COR-L47 (cell line): Measurements from ENCODE around the gene LAMA1.

ENCODE experiments used
- DNase-seq: peaks from one replicate; lab custom pipeline; 2025; lab: John Stamatoyannopoulos, UW

The LAMA1 gene

DNA sequence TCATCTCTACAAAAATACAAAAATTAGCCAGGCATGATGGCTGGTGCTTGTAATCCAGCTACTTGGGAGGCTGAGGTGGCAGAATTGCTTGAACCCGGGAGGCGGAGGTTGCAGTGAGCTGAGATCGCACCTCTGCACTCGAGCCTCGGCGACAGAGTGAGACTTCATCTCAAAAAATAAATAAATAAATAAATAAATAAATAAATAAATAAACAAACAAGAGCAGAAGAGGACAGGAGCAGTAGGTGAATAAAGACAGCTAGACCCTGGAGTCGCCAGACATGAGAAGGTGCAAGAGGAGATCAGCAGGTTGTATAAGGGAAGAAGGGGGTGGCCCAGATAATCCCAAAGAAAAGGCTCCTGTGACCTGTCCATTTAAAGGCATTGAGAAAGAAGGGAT is 12.3 kb downstream of the LAMA1 start:
- DNase-seq: no peak

DNA sequence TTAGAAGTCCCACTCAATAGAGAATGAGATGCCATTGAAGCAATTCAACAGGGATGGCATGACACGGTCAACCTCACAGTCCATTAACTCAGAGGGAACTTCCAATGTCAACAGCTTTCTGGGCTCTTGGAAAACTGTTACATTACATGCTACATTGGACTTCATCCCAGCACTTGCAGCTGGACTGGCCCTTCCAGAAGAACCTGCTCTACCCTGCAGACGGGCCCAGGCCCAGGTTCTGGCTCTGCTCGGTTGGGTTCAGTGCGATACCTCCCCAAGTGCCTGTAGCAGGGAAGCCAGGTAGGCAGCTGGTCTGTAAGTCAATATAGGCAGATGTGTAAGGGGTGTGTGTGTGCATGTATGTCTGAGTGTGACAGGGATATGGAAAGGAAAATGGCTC is 12.9 kb downstream of the LAMA1 start:
- no peak for DNase-seq

DNA sequence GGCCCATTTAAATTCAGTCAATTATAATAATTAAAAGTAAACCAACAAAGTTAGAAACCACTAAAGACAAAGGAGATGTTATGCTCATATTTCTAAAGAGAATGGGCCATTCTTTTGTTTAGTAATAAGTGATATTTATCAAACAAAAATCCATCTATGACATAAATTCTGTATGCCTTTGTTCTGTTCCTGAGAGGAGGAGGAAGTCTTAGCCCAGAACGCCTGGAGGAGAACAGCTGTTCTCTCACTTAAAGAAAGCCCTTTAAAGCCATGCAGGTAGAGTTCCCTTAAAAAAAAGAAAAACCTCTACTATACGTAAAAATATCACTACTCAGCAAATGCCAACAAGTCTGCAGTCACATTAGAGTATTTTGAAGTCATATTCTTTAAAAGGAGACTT is 15.5 kb downstream of the LAMA1 start:
- no peak for DNase-seq

DNA sequence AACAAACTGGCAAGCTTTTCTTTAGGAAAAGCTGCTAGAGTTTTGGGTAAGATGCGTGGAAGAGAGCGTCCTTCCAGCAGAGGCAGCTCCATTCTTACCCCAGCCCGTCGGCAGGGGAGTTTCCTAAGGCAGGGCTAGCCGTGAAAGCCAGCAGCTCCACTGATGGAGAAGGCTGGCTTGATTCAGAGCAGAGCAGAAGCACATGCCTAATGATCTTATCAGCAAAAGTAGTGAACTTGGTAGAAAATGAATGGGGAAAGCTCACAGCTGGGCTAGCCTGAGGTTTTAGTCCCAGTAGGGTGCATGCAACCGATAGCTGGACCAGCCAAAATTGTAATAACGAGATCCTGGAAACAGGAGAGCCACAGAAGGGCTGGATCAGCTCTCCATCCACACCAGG is 20.8 kb downstream of the LAMA1 start:
- DNase-seq: no peak

DNA sequence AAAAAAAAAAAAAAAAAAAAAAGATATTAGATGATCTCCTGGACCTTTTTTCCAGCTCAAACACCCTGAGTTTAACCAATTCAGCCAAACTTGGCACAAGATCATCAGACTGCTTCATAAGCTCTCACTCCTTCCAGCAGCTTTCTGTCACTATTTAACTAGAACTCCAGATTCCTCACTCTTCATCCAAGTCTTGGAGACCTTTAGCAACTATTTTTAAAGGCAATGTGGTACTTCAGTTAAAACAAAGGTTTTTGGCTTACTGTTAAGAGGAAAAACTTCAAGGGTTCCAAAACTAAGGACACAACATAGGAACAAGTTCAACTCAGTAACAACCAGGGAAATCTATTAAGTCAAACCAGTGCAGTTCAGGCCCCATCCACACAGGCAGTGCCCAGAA is 23.2 kb downstream of the LAMA1 start:
- no peak for DNase-seq

DNA sequence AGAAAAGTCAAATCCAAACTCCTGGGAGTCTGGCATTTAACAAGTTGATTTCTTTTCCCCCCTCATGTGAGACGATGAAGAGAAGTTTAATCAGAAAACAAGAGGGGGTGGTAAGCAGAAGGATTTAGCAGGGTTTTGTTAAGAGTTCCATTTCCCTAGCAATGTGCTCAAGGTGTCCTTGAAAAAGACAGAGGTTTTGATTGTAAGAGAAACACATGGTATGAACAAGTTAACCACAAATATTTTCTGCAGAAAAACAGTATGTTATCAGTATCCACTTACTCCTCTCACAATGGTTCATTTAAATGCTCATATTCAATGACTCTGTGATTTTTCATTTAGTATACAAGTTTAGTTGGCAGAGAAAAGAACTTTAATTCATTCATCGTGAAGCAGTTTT is 26.8 kb downstream of the LAMA1 start:
- DNase-seq: no peak

DNA sequence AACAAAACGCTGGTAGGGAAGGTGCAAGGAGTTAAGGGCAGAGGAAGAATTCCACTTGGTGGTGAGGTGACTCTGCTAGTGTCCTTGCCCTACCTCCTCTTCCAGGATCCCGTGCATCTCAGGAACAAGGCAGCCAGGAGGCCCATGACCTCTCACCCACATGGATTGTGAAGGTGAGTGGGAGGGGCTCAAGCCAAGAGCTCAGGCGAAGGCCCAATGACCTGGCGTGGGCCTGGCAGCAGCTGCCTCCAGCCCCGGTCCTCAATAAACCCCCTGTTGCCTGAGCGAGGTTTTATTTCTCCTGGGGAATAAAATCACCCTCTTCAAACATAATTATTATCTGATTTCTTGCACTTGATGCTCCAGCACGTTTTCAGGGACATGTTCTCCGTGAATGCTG is 28.2 kb downstream of the LAMA1 start:
- no peak for DNase-seq

DNA sequence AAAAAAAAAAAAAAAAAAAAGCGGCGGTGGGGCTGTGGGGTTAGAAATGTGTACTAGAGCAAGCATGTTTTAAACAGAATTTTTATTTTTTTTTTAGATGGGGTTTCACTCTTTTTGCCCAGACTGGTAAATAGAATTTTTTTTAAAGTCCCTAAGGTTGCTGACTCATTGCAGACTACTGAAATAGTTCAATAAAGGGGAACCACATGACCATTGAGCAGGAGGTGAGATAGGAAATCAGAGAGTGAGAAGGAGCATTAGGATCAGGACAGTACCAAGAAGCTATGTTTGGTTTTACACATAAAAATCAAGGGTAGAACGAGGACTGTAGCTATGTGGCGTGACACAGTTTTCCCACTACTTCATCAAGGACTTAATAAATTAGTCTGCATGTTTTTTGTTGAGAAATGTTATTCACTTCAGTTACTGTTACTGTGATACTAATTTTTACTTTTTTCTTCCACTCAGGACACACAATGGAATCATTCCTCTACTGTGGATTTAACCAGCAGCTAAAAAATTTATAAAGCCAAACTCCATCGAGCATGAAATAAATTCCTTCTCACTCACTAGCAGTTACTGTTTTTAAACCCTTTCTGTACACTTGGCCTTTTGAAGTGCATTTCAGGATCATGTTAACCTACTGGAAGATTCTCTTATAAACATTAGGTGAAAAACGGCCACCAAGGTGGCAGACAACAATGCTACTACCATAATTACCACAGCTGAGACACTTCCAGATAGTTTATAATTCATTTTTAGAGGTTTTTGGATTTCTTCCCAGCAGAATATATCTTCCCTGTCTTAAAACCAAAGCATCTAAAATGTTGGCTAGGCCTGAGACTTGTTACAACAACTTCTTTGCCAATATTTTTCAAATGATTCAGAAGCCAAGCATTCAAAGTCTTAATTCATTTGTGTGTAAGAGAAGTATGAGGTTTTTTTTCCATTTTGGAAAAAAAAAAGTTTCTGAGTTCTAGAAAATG is 33.2 kb downstream of the LAMA1 start:
- no peak for DNase-seq

DNA sequence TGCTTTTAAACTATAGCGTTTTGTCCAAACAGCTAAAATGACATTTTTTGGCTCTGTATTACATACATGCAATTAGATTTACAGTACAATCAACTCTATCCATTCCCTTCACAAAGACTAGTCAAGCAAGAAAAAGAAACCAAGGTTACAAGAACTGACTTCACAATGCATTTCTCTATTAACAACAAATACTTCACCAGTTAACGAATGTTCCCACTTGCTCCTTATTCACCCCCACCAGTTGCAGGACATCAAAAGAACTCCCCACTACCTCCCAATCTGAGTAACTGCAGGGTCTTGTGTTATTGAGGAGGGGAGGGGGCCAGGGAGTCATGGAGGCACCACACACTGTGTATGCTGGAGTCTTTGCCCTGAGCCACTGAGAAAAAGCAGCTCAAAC is 34.9 kb downstream of the LAMA1 start:
- no peak for DNase-seq

DNA sequence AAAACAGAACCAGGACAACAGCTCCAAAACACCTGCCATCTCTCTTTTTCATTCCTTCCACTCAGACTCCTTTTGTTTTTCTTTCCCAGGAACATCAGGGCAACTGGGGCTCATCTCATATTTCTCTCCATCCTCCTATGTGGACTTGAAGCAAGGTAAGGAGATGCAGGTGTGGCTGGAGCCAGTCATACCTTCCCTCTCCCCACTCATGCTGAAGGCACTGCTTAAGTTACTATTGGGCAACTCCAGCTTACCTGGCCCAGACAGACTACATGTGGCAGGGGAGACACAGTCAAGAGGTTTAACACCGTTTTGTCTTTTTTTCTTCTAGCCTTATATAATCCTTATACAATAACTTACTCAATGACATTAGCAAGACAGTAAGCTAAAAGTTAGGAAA is 38.4 kb downstream of the LAMA1 start:
- no peak for DNase-seq

DNA sequence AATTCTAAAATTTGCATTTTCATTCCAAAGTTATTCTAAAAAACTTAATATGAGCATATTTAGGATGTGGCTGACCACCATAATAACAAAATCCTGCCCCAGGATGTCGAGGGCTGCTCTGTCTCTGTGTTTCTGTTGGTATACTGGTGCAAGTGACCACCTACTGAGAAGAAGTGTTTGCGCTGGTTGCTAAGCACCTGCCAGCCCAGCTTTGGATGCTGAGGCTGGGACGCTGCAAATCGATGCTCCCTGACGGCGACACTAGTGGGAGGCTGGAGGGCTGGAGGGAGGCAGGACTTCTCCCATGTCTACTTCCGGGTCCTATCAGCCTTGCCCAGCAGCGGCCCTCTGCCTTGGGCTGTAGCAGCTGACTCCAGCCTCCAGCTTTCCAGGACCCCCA is 45.0 kb downstream of the LAMA1 start:
- DNase-seq: peak; percentile 30

DNA sequence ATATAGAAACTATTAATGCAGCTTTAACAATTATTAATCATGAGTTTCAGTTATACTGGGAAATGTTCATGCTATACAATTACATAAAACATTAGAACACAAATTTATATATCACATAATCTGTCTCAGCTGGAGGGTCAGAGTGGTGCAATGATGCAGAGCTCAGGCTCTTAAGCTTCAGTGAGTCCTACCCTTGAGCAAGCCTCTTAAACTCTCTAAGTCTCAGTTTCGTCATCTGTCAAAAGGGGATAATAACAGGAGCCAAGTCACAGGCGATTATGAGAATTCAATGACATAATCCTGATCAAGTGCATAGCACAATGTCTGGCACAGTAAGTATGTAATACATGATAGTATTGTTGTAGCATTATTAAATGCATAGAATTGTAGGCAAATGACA is 46.0 kb downstream of the LAMA1 start:
- DNase-seq: no peak

DNA sequence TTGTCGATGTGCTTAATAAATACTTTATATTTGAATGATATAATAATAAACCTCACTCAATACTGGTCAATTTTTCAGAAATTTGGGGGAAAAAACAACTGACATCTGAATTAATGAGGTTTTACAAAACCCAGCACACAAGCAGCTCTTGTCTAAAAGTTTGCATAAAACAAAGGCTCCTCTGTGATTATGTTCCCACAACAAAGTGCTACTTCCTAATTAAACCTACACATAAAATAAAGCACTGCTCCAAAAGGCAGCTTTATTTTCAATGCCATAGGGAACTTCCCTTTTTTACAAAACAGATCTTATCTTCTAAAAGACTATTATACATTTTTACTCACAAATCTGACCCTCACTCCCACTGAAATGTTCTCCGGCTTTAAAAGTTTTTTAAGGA is 47.1 kb downstream of the LAMA1 start:
- DNase-seq: no peak

DNA sequence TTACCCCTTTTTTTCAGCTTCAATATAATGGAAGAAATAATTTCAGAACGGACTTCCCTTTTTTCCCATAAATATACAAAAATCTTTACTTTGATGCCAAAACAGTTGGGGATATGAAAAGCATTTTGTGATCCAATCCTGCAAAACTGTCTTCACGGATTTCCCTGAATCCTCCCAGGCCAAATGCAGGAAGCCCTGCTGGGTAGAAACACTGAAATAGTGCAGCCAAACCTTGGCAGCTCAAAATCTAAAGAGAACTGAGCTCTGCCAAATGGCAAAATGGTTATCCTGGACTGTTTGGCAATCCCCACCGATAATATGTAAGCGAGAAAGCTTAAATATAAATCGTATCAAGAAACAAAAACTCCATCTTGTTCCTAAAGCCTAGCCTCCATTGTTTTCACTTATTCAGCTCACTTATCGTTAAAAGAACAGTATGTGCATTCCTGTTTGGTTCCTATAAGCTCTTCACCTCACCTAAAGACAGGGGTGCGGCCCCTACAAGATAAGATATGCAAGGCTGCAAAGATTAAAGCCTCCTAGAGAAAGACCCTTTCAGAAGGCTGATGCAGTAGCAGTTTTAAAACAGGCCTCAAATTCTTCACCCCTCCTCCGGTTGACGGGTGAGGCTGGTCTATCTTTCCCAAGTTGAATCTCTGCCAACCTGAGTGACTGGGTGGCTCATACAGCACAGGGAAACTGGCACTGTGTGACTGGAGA is 48.6 kb downstream of the LAMA1 start:
- no peak for DNase-seq

DNA sequence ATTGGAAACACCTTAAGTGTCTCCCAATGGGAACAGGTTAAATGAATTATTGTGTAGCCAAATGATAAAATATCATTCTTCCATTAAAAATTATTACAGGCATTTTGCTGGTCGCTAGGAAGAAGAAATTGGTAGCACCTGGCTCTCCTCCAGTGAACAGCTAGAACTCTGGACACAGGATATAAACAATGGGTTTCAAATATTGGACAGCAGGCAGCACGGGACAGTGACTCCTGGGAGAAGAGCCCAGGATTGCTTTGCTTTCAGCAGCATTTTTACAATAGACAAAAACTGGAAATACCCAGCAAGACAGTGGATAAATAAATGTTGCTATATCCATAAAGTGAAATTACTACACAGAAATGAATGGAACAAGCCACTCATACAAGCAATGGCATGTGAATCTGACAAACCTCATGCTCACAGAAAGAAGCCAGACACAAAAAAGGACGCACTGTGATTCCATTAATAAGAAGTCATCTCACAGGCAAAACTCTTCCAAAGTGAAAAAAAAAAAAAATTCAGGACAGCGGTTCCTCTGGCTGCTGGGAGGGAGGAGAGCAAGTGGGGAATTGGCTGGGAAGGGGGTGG is 50.5 kb downstream of the LAMA1 start:
- DNase-seq: no peak

DNA sequence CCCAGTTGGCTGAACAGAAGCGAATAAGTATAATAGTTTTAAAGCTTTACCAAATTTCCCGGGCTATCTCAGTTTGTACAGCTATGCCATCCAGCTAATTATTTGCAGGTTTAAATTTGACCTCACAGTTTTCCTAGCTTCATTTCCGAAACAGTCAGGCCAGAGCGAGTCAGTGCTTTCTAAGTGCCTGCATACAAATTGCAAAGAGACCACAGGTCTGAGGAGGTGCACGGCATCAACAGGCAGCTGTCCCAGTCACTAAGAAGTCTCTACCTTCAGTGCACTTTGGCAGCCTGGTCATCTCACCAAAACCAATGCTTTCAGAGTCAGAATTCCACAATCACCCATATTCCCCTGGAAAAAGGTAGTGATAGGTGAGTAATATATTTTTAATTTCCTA is 51.9 kb downstream of the LAMA1 start:
- DNase-seq: no peak

DNA sequence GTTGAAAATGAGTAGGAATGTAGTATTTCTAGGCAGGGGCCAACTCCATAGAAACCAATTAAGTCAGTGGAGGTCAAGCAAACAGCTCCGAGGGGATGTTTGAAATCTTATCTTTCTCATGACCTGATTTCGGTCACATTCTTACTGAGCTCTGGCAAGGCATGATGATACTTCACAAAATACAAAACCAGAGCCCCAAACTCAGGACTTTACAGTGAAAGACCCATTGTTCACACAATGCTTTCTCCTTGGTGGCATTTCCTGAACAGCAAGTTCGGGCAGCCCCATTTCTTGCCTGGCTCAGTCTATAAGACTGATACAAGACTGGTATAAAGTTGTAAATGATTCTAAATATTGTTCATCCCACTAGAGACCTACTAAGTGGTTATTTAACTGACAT is 53.3 kb downstream of the LAMA1 start:
- DNase-seq: no peak

DNA sequence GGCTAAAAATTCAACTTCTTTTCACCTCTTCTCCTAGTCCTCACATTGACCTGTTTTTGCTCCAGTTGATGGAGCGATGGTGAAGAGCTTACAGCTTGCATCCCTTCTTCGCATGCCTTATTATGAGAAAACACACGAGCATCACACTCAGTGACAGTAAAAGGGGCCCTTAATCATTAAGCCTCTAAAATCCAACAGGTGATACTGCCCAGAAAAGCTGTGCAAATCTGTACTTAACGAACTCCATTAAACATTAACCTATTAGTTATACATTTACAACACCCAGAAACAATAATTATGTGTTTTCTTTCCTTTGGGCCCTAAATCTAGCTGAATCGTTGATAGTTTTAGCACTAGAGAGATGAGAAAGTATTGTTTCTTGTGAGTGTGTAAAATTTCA is 54.8 kb downstream of the LAMA1 start:
- DNase-seq: no peak

DNA sequence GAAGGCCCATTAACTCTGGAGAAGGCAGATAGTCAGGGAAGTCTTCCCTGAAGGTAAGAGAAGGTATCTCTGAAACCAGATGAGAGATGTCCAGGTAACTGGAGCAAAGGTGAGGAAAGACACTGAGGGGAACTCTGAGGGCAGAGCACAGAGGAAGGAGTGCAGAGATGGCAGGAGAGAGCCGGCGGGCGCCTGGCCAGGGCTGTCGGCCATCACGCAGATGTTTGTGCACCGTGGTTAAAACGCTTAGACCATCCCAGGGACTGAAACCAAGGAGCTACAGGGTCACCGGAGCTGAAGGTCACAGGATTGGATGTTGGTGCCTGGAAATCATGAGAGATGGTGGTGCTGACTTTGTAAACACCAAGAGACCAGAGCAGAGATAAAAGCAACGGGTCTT is 55.4 kb downstream of the LAMA1 start:
- DNase-seq: no peak

DNA sequence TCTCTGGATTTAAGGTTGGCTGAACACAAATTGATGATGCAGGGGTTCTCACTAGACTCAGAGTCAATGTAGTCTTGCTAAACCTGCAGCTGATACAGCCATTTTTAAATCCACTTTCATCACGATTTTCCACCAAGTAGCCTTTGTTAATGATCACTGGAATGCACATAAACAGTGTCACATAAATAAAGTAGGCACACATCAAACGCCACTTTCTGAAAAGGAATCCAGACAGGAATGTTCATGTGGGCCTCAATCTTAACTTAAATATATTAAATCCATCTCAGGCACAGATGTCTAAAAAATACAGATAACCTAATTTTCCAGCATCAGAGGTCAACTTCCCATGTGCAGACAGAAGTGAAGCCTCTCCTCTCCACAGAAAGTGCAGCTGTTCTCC is 58.3 kb downstream of the LAMA1 start:
- DNase-seq: no peak

DNA sequence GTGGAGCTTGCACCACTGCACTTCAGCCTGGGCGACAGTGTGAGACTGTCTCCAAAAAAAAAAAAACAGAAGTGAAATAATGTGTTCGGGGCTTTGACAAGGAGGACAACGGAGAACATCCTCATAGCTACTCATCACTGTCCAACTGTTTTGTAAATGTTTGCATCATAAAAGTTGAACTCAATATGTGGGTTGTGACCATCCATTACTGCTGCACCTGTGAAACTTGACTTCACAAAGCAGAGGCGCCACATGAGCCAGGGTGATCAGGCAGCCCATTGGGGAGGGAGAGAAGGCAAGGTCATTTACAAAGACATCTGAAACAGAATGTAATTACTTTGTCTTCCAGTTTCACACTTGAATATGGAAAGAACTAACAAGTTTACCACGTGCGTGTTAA is 61.6 kb downstream of the LAMA1 start:
- no peak for DNase-seq

DNA sequence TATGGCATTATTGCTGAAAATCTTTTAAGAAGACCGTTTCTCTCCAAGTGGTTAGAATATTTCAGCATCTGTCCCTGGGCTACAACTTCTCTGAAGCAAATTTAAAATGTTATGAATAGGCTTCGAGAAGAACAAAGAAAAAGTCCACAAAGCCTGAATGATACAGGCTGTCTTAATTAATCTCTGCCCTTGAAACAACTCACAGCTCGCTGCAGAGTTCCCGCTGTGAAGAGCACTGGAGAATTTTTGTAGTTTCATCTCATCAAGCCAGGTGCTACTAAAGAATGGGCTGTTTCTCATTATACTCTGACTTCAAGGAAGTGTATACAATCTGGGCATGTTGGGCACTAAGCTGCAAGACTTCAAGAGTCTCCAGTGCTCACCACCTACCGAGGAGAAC is 67.6 kb downstream of the LAMA1 start:
- no peak for DNase-seq

DNA sequence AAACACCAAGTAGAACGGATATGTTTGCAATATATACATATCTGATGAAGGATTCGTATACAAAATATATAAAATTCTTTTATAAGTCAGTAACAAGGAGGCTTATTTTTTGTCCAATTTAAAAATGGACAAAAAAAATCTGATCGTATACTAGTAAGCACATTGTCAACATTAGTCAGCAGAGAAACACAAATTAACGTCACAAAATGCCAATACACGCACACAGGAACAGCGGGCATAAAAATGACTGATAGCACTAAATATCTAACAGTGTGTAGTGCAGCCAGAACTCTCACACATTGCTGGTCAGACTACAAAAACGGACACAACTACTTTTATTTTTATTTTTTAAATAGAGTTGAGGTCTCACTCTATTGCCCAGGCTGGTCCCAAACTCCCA is 69.5 kb downstream of the LAMA1 start:
- no peak for DNase-seq
